Lower leg skin (tissue), 3 donors: ENCODE data around the gene ZCCHC7.

Source experiments
- POLR2A ChIP-seq, 2 donors: fragments of 450-650 bp; IDR thresholded peaks; one replicate each; pipeline ENCODE4 v1.6.1; 2016 to 2017; ENCODE audit warnings: antibody characterized with exemption in 2 of 2, mild to moderate bottlenecking in 1 of 2, moderate library complexity in 1 of 2
- TF ChIP-seq, protein P1 (sequence below), 3 donors: fragments of 450-650 bp; IDR thresholded peaks; one replicate each; pipeline ENCODE4 v1.5.1; 2016; ENCODE audit warnings: antibody characterized with exemption in 3 of 3, mild to moderate bottlenecking in 3 of 3, moderate library complexity in 2 of 3

DNA sequence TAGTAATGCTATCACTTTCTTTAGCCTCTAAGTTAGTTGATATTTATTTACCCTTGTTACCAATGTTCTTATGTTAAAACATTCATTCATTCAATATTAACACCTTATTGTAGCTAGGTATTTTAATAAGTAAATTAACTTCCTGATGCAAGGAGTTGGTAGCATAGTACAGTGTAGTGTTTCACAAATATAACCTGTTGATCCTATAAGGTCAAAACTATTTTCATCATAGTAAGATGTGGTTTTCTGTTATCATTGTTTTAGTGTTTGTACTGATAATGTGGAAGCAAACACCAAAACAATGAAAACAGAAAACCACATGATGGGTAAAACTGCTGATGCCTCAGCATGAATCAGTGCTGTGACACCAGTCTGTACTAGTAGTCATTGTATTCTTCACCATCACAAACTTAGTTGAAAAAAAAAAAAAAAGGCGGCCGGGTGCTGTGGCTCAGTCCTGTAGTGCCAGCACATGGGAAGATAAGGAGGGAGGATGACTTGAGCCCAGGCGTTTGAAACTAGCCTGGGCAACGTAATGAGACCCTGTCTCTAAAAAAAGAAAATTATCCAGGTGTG is 36.5 kb downstream of the ZCCHC7 start:
- TF ChIP-seq, protein P1, sequence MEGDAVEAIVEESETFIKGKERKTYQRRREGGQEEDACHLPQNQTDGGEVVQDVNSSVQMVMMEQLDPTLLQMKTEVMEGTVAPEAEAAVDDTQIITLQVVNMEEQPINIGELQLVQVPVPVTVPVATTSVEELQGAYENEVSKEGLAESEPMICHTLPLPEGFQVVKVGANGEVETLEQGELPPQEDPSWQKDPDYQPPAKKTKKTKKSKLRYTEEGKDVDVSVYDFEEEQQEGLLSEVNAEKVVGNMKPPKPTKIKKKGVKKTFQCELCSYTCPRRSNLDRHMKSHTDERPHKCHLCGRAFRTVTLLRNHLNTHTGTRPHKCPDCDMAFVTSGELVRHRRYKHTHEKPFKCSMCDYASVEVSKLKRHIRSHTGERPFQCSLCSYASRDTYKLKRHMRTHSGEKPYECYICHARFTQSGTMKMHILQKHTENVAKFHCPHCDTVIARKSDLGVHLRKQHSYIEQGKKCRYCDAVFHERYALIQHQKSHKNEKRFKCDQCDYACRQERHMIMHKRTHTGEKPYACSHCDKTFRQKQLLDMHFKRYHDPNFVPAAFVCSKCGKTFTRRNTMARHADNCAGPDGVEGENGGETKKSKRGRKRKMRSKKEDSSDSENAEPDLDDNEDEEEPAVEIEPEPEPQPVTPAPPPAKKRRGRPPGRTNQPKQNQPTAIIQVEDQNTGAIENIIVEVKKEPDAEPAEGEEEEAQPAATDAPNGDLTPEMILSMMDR (IDR thresholded peaks at IDR 0.05): no peak
- TF ChIP-seq POLR2A (IDR thresholded peaks at IDR 0.05): no peak
